Measurements from ENCODE around the gene PIGM. TPM values are rescaled to one million over a fixed set of nuclear protein-coding genes. Genes with fewer than 3 reads are reported as not detected.

Gene PIGM
- total and polyA plus RNA-seq, 5 donors: 2.7 to 4.6 (median 4.2) TPM

Other genes starting within 250 kb of the PIGM start
- gene FCRL6, start 229.6 kb downstream of the PIGM start, total RNA-seq: under 1 TPM in 2 of 4 donors, not detected in 2; 0.50 to 0.54 TPM
- 0.11 TPM for gene FCRL6, start 229.6 kb downstream of the PIGM start, polyA plus RNA-seq
- gene SLAMF8, start 205.1 kb downstream of the PIGM start, total RNA-seq: 1 to 10 TPM; 1.7 to 4.5 (median 2.3) TPM
- 0.52 TPM for gene SLAMF8, start 205.1 kb downstream of the PIGM start, polyA plus RNA-seq
- gene VSIG8, start 169.3 kb downstream of the PIGM start, total RNA-seq: under 1 TPM in 2 of 4 donors, not detected in 2; 0.19 to 0.23 TPM
- 0.07 TPM for gene VSIG8, start 169.3 kb downstream of the PIGM start, polyA plus RNA-seq
- 1 to 10 TPM; 3.4 to 5.6 (median 3.9) TPM for gene CFAP45, start 131.8 kb downstream of the PIGM start, total RNA-seq
- 9.4 TPM for gene CFAP45, start 131.8 kb downstream of the PIGM start, polyA plus RNA-seq
- 100 to 1,000 TPM; 117 to 253 (median 162) TPM for gene TAGLN2, start 106.5 kb downstream of the PIGM start, total RNA-seq
- 186 TPM for gene TAGLN2, start 106.5 kb downstream of the PIGM start, polyA plus RNA-seq
- gene IGSF9, start 86.4 kb downstream of the PIGM start, total RNA-seq: 1 to 10 TPM in 3 of 4 donors, under 1 TPM in 1; 0.17 to 2.7 (median 2.3) TPM
- 1.3 TPM for gene IGSF9, start 86.4 kb downstream of the PIGM start, polyA plus RNA-seq
- not detected for gene SLAMF9, start 77.8 kb downstream of the PIGM start, total RNA-seq
- gene SLAMF9, start 77.8 kb downstream of the PIGM start, polyA plus RNA-seq: not detected
- gene KCNJ10, start 38.2 kb upstream of the PIGM start, total RNA-seq: under 1 TPM; 0.11 to 0.31 (median 0.20) TPM
- gene KCNJ10, start 38.2 kb upstream of the PIGM start, polyA plus RNA-seq: 0.14 TPM
- gene KCNJ9, start 49.5 kb upstream of the PIGM start, total RNA-seq: not detected
- not detected for gene KCNJ9, start 49.5 kb upstream of the PIGM start, polyA plus RNA-seq
- 10 to 100 TPM; 18.3 to 24.2 (median 19.8) TPM for gene IGSF8, start 66.6 kb upstream of the PIGM start, total RNA-seq
- 18.2 TPM for gene IGSF8, start 66.6 kb upstream of the PIGM start, polyA plus RNA-seq
- 100 to 1,000 TPM; 150 to 323 (median 257) TPM for gene ATP1A2, start 83.8 kb upstream of the PIGM start, total RNA-seq
- gene ATP1A2, start 83.8 kb upstream of the PIGM start, polyA plus RNA-seq: 89.6 TPM
- under 1 TPM in 3 of 4 donors, not detected in 1; 0.08 to 0.43 (median 0.28) TPM for gene ATP1A4, start 119.6 kb upstream of the PIGM start, total RNA-seq
- gene ATP1A4, start 119.6 kb upstream of the PIGM start, polyA plus RNA-seq: 0.07 TPM
- 10 to 100 TPM in 3 of 4 donors, 1 to 10 TPM in 1; 9.5 to 24.7 (median 15.3) TPM for gene CASQ1, start 158.6 kb upstream of the PIGM start, total RNA-seq
- gene CASQ1, start 158.6 kb upstream of the PIGM start, polyA plus RNA-seq: 33.3 TPM
- 100 to 1,000 TPM; 169 to 223 (median 197) TPM for gene PEA15, start 173.4 kb upstream of the PIGM start, total RNA-seq
- 219 TPM for gene PEA15, start 173.4 kb upstream of the PIGM start, polyA plus RNA-seq
- gene DCAF8, start 230.6 kb upstream of the PIGM start, total RNA-seq: 100 to 1,000 TPM; 113 to 152 (median 122) TPM
- 97.8 TPM for gene DCAF8, start 230.6 kb upstream of the PIGM start, polyA plus RNA-seq

All from right cardiac atrium (tissue), 5 donors.